GM19372 (cell line): Measurements from ENCODE around the gene SP100.
A peak's percentile ranks its signal among the peaks of the same experiment; 100 is the strongest.
"Not testable (repeated sequence)": the region's sequence is repeated elsewhere in the genome, so short reads cannot be mapped to it uniquely, and the experiment has no call there.

Source experiments
- ATAC-seq: cut with Tn5 transposase; IDR thresholded peaks from one replicate; pipeline ENCODE4 v1.9.1; 2021; ENCODE audit warnings: mild to moderate bottlenecking, low read depth, moderate library complexity; ENCODE audit not compliant: unreplicated experiment

SP100 gene

GRCh38 chr2:230418341-230419016 lies 2.5 kb downstream of the SP100 start:
- ATAC-seq, result no peak

GRCh38 chr2:230419181-230419580 lies 3.2 kb downstream of the SP100 start:
- ATAC-seq, result no peak

- no peak for ATAC-seq
Measured at GRCh38 chr2:230422149-230422548, 6.1 kb downstream of the SP100 start.

GRCh38 chr2:230423851-230424458 lies 8.0 kb downstream of the SP100 start:
- no peak for ATAC-seq

- no peak for ATAC-seq
Measured at GRCh38 chr2:230425377-230425776, 9.4 kb downstream of the SP100 start.

GRCh38 chr2:230429513-230429912 lies 13.5 kb downstream of the SP100 start:
- no peak for ATAC-seq

- no peak for ATAC-seq
Measured at GRCh38 chr2:230430957-230431910, 15.2 kb downstream of the SP100 start.

GRCh38 chr2:230434677-230435324 lies 18.8 kb downstream of the SP100 start:
- ATAC-seq, result no peak

GRCh38 chr2:230435431-230435830 lies 19.4 kb downstream of the SP100 start:
- no peak for ATAC-seq

- not testable (repeated sequence) for ATAC-seq
Measured at GRCh38 chr2:230439121-230439520, 23.1 kb downstream of the SP100 start.

- ATAC-seq, result no peak
Measured at GRCh38 chr2:230439590-230439989, 23.6 kb downstream of the SP100 start.

GRCh38 chr2:230441227-230441897 lies 25.4 kb downstream of the SP100 start:
- peak; percentile 61 for ATAC-seq

- no peak for ATAC-seq
Measured at GRCh38 chr2:230443541-230443940, 27.5 kb downstream of the SP100 start.

- ATAC-seq, result no peak
Measured at GRCh38 chr2:230444832-230445231, 28.8 kb downstream of the SP100 start.

GRCh38 chr2:230447036-230447435 lies 31.0 kb downstream of the SP100 start:
- no peak for ATAC-seq

- ATAC-seq, result peak; percentile 75
Measured at GRCh38 chr2:230447455-230448451, 31.8 kb downstream of the SP100 start.

- ATAC-seq, result no peak
Measured at GRCh38 chr2:230449901-230450467, 34.0 kb downstream of the SP100 start.

GRCh38 chr2:230453006-230453405 lies 37.0 kb downstream of the SP100 start:
- no peak for ATAC-seq
